ENCODE results near the gene E2F1.

- no peak for TF ChIP-seq YY1 (IDR thresholded peaks at IDR 0.05; ENCODE audit: insufficient read depth, insufficient read length)
- no peak for TF ChIP-seq ZNF274 (IDR thresholded peaks at IDR 0.05; ENCODE audit: low read depth, low read length)
- no peak for TF ChIP-seq SUZ12 (IDR thresholded peaks at IDR 0.05; ENCODE audit: extremely low read depth, insufficient read depth, insufficient read length)
Measured at GRCh38 chr20:33656783-33657703, 29.1 kb downstream of the E2F1 start.
